HUDEP-2 (cell line): ENCODE results near the gene COL6A3.

Experiments
- DNase-seq, 76 experiments: peaks; one replicate each; lab custom pipeline; 2025; ENCODE audit not compliant: unreplicated experiment in 76 of 76; lab: John Stamatoyannopoulos, UW

The COL6A3 gene

DNA sequence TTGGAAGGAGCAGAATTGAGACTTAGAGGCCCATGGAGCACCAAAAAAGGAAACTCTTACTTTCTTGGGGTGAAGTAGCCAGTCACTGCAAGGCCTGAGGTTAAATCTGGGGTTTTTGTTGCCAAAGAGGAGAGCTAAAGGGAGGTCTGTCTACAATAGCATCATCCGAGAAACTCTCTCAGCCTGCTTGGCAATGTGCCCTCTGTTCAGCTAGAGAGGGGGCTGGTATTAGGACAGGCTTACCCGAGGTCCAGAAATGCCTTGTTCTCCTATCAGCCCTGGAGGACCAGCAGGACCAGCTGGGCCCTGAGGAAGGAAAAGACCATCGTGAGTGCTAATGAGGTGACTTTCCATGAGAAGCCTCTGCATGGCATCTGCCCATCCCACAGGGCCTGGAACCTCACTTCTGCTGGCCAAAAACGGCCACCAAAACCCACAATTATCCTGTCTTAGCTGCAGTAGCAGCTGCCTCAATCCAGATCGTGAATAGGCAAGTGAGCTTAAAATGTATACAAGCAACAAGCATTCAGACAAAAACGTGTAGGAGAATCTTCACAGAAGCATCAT, 61.6 kb downstream of the COL6A3 start:
- no peak for DNase-seq

DNA sequence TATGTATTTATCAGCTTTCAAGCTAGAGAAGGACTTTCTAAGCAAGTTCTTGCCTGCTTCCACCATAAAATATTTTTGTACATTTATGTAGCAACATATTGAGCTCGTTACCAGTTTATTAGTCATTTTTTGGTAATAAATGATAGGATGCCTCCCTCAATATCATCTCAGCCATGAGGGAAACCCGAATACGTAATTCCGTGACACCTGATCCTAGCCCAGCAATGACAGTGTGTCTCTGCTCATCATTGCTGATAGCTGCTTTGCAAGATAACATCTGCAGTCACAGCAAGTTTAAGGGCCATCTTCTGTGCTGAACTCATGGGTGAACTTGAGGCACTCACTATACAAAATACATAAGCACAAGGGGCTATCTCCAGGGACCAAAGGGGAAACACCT, 62.2 kb downstream of the COL6A3 start:
- no peak for DNase-seq

DNA sequence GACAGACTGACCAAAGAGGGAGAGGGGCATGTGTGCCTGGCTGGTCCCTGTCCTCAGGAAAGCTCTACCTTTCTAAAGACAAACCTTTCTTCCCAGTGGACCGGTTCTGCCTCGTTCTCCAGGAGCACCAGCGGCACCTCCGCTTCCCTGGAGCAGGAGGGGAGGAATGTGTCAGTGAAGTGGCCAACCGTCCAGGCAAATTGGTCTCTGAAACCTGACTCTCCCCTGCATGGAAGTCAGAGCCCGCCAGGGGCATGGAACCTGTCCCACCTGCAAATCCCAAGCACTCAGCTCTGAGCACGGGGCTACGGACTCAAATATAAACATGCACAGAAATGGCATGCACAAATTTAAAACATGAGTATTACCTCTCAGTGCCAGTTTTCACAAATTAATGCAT, 62.9 kb downstream of the COL6A3 start:
- no peak for DNase-seq

DNA sequence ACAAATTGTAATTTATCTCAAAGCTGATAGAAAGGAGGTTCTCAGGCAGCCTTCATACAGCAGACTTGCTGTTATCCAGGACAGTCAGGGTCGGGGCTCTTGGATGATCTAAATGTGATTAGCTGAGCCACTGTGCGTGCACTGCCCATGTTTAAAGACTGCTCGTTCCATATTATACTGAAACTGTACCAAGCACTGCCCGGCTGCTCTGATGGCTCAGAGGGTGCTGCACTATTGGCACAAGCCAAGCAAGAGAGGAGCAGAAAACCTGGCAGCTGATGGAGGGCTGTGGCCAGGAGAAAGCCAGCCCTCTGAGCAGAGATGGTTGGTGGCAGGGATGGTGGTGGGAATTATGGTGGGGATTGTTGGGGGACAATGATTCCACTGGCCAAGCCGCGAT, 63.4 kb downstream of the COL6A3 start:
- no peak for DNase-seq

DNA sequence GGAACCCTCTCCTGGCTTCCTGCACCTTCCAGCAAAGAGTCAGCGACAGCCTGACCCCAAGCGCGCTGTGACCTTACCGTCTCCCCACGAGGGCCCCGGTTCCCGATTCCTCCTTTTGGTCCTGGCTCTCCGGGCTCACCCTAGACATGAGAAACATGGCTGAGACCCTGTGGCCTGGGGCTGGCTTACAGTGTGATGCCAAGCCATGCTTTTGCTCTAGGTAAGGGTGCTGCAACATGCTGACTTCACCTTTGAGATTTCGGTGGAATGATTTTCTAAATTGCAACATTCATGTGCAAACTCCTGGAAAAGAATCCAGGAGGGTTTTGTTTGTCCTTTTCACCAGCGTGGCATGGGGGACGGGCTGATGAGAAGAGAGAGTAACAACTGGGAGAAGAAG, 63.9 kb downstream of the COL6A3 start:
- DNase-seq, result no peak

DNA sequence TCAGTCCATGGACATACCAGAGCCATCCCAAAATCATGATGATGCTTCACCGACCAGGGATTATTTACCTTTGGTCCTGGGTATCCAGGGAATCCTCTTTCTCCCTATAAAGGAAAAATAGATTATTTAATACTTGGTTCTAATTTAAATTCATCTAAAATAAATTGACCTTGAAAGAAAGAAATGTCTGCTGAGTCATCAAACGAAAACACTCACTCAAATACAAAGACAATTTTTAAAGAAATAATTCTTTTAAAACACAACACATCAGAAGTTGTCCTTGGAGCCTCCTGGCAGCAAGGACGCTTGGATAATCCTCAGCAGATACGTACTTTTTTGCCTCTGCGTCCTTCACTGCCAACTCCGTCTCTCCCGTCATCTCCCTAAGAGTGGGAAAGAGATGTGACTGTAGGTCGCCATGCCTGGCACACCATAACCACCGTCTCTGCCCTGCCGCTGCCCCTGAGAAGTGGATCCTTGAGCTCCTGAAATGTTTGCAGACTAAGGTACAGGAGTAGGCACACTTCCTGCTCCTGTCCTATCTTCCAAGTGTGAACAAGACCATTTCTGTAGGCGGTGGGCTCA, 65.6 kb downstream of the COL6A3 start:
- DNase-seq, result no peak

DNA sequence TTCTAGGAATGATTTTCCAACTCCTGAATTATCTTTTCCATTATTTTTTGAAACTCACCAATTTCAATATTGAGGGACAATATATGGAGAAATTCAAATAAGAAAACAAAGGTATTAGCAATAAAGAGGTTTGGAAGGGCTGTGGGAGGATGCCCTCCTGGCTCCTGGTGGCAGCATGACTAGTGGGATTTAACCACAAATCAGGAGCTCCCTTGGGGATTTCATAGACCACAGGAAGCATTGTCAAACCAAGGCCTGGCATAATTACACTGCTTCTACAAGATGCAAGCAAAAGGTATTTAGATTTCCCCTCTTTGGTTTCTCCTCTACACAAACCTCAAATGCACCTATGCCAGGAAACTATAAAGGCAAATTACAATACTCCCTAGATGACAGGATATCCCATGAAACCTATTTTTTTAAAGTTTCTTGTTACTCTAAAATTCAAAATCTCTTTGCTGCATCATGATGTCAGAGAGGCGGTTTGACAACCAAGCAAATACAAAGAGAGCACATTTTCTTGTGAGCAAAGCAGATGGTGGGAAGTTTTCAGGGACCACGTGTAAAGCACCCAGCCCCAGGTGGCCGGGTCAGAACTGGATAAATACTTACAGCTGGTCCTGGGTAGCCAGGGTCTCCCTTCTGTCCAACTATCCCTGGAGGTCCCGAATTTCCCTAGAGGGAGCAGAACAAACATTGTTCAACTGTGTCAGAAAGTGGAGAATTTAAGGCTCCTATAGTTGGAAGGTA, 67.9 kb downstream of the COL6A3 start:
- no peak for DNase-seq

DNA sequence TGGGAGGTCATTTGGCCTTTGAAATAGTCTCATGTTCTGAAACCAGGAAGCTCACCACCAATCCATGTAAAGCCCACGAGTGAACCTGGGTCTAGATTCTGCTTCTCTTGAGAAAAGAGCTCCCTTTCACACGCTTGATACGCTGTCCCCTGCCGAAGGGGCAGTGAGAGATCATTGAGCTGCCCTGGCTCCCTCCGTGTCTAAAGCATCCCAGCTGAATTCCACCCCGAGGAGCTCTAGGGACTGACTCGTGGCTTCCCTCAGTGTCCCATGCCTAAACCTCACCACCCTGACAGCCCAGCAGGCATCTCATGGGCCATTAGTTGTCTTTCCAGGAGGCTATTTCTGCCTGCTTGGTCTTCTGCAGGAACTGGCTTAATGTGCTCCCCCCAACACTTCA, 68.6 kb downstream of the COL6A3 start:
- DNase-seq, result no peak

DNA sequence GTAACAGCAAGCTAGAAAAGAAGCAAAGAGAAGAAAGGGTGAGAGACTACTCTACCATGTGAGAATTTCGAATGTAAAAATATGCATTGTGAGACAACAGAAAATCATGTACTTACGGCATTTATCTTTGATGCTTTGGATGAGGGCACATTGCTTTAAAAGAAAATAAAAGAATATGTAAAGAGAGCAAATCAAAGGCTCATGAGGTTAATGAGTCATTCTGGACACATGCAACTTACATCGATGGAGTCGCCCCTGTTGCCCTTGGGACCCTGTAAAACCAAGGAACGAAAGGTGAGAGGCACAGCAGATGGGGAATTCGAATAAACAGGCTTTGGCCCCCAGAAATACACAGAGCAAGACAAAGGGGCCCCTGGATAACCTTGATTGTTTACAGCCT, 69.0 kb downstream of the COL6A3 start:
- DNase-seq, result no peak

DNA sequence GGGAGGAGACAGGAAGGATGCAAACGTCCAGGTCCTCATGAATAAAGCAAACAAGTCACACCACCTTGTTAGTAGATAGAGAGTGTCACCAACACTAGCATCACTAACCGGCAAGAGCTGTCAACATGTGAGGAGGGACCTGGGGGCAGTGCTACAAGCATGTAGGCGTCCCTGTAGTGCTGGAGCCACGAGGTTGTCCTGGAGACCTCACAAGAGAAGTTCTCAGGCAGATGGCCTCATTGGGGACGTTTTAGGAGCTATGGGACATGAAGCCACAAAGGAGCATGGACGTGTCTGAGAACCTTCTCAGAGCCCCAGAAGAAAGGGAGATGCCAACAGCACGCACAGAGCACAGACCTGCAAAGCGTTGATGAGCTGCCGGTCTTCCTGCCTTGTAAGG, 70.0 kb downstream of the COL6A3 start:
- DNase-seq, result no peak

DNA sequence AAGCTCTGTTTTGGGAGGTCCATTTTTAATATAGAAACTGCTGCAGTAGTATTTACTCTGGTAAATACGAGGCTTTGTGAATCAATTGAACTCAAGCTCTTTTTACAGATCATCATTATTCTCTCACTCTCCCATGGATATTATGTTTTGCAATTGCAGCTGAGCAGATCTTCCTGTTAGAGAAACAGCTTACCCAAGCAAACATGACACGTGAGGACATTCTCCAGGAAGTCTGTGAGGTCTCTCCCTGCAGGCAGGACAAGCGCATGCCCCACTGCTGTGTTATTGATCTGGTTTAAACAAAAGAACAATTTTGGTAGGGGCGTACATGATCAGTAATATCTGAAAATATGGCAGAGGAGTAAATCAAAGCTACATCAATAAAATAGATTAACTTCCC, 72.1 kb downstream of the COL6A3 start:
- no peak for DNase-seq

DNA sequence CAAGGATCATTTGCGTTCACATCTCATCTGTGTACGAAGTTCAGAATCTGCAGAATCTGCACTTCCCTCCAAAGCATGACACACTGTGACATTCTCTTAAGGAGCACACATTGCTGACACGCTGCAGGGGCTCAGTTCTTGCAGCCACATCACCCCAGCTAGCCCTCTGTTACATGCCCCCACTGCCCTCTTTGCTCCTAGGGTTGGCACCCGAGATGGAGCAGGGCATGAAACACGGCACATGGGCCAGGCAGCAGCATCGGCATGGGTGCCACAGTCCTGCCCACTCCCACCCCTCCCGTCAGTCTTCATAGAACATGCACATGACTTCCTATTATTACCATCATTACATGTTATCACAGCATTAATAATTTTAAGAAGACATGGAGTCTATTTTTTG, 76.4 kb downstream of the COL6A3 start:
- DNase-seq, result no peak

DNA sequence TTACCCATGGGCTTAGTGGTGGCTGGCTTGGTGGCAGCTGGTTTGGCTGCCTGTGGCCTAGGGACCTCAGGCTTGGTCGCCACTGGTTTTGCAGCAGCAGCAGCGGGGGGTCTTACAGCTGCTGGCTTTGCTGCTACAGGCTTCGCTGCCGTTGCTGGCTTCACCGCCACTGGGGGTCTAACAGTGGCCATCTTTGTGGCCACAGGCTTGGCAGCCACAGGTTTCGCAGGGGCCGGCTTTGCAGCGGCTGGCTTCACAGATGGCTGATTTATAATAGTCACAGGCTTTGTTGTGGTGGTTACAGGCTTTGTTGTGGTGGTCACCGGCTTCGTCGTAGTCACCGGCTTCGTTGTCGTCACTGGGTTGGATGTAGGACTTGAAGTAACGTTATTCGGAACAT, 77.8 kb downstream of the COL6A3 start:
- DNase-seq, result no peak

DNA sequence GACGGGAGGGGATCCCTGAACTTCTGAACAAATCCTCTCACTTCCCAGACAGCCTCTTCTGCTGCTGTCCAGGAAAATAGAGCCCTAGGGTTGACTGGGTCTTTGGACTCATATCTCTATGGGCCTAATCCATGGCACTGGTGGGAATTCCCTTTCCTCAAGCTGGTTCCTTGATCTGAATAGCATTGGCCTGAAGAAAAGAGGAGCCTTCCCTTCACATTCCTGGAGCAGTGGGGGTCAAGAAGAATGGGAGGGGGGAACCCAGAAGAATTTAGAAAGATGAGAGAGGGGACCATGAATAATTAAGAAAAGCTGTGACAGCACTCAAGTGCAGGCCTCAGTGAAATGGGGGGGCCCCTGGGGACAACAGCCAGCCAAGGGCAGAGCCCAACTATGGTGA, 80.2 kb downstream of the COL6A3 start:
- no peak for DNase-seq

DNA sequence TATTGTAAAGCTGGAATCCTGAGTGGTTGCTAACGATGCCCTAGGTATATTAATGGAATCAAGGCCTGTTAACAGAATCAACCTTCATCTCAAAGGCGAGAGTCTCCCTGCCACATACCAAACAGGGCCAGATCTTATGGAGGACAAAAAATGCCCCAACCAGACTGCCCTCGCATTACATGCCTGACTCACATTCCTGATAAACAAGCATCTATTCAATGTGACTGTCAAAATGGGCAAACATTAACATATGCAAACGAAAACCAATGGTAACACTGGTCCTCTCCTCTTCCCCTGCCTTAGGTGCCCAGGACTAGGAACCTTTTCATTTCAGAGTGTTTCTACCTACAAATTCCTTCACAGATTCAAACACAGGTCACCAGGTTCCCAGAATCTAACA, 83.4 kb downstream of the COL6A3 start:
- no peak for DNase-seq

DNA sequence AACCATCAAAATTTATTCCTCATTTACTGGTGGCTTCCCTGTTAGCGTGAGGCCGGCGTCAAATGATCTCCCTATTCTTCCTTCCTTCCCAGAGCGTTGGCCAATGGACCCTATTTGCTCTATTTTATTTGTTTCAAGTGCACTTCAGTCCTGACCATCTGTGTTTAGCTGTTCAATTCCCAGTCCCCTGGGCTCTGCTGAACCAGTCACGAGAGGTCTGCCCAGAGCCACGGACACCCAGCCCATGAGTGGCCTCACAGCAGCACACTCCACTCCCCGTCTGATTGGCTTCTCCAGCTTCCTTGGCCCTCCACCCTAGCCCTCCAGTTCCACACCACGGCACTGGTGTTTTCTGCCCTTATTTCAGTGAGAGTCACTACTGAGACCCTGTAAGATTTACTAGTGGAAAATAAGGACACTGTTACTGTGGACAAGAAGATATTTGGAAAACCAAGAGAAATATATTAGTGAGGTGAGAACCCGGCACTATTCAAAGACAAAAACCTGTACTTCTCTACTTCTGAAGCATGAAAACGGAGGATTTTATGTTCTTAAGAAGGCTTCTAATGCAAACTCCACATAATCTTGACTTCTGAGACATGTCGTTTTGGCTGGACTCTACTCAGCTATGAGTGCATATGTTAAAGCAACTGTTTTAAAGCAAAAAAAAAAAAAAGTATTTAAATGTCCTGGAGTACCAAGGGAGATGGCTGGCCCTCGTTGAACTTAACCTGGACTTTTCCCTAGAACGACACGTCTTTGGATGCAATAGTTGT, 86.6 kb downstream of the COL6A3 start:
- DNase-seq, result no peak

DNA sequence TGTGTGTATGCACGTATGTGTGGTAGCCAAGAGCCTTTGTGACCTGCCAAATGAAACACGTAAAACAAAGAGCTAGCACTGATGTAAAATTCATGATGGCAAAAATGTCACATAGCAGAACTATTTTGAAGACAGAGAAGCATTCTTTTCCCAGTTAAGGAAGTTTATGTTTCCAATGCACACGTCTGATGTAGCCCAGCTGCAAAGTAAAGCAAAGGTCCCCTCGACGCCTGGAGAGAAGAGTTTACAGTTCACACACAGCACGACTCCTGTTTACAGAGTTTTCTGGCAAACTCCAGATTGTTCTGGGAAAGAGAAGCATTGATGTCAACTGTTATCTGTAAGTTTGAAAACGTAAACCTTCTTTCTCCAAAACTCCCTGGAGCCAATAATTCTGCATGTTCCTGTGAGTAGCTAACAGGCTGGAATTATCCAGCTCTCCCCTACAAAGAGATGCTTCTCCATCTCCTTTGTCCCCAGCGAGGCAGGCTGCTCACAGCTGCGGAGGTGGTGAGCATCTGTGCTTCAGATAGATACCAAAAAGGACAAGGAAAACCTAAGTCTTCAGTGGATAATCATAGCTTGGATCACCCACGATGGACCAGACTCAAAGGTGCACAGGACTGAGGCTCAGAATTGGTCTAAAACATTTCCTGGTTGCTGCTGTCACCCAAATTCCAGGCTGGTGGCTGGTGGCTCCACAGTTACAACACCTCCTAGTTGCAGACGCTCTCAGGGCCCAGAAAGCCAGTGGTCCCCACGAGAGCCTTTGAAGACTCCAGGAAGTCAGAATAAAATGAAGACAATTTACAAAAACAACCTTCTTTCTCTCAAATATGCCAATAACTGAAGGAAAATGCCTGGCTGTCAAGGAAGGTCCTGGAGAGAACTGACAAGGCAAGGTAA, 87.4 kb downstream of the COL6A3 start:
- no peak for DNase-seq

DNA sequence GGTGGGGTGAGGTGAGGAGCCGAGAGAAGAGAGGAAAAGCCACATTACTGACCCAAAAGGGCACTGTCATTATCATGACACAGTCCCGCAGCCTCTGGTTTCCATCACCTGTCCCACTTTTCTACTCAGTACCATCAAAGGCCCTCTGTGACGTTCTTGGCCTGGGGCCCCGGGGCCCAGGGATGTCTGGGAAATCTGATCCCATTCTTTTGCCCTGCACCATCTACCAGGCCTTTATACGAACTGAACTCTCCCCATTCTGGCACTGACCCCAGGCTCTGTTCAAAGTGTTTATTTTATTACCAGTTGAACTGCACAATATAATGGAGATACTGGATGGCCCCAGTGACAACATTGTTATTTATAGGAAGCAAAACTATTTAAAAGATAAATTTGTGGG, 89.1 kb downstream of the COL6A3 start:
- DNase-seq, result no peak

DNA sequence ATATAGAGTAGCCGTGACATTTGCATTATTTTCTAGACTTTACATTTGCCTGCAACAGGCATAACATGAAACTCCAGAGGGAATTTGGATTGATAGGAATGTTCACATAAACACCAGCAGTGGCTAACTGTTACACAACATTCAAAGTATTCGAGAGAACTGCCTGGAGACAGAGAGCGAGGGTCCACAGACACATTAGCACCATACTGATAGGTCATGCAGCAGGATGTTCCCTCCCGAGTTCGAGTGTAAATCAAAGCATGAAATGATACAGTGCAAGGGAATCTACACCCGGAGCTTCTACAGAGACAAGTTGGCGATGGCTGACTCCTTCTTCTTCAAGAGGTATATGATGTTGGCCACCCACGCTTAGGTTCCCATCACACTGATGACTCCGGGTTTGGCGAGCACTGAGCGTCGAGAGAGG, 89.5 kb downstream of the COL6A3 start:
- DNase-seq, result no peak

DNA sequence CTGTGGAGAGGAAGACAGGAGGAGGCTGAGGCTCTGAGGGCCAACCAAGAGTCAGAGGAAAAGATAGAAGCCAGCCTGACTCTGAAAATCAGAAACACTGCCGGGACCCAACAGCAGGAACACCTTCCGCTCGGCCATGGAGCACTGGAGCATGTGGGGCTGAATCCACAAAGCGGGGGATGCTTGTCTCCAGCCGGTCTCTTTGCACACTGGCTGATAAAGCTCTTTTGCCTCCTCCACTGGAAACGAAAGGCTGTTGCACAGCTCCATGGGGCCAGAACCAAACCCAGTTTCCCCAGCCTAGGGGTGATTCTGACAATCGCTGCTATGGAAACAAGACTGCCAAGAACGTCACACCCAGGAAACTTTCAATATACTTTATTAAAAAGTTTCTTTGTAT, 90.3 kb downstream of the COL6A3 start:
- DNase-seq, result no peak

DNA sequence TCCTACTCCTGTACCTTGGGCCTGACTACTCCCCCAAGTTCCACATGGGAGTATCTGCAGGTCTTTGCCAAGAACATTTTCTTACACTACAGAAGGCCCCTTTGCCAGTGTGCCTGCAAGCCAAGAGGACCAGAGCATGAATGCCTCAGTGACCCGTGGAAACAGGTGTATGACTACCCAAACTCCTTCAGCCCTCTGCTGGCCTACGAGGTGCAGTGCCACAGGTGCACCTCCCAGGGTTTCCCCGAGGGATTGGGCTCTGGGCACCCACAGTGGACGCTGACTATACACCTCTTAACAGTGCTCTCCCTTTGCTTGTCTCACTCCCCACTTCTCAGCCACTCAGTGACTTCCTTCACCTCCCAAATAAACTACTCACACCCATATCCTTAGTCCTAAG, 91.4 kb downstream of the COL6A3 start:
- no peak for DNase-seq
